WTC11 (cell line): Measurements from ENCODE around the gene ADRB2. TPM values are rescaled to one million over a fixed set of nuclear protein-coding genes. Genes with fewer than 3 reads are reported as not detected.

Experiments
- ATAC-seq: fragments of 200-7000 bp; cut with Tn5 transposase; 2 replicates; pipeline ENCODE4 v1.10.0; 2021; ENCODE audit warnings: mild to moderate bottlenecking, moderate library complexity
- CTCF ChIA-PET: fragments of 300-600 bp; sonication (Branson Sonifier 250); formaldehyde crosslinking; loops from one replicate; lab custom pipeline; 2021; ENCODE audit warnings: antibody characterized with exemption; lab: Charles Lee
- POLR2A ChIA-PET: fragments of 350-600 bp; sonication (Branson Sonifier 250); formaldehyde crosslinking; loops from one replicate; lab custom pipeline; 2021; ENCODE audit warnings: antibody characterized with exemption; lab: Charles Lee
- DNase-seq: peaks from one replicate; pipeline ENCODE4 v3.0.0; 2021; ENCODE audit warnings: low spot score
- H3K27ac Mint-ChIP-seq: 2 replicates; pipeline ENCODE4 v1.8.0; 2021; ENCODE audit warnings: mixed read lengths
- H3K27me3 Mint-ChIP-seq: 2 replicates; pipeline ENCODE4 v1.8.0; 2021; ENCODE audit warnings: low read depth, mild to moderate bottlenecking, moderate library complexity, mixed read lengths
- H3K36me3 Mint-ChIP-seq: 2 replicates; pipeline ENCODE4 v1.8.0; 2021; ENCODE audit warnings: mixed read lengths
- H3K4me1 Mint-ChIP-seq: 2 replicates; pipeline ENCODE4 v1.8.0; 2022; ENCODE audit warnings: mixed read lengths
- H3K4me3 Mint-ChIP-seq: 2 replicates; pipeline ENCODE4 v1.8.0; 2021; ENCODE audit warnings: mild to moderate bottlenecking, moderate library complexity, mixed read lengths
- H3K9me3 Mint-ChIP-seq: 2 replicates; pipeline ENCODE4 v1.8.0; 2021; ENCODE audit warnings: mixed read lengths
- CREM ChIP-seq: sonication (generic); formaldehyde crosslinking; IDR thresholded peaks from 2 replicates; pipeline ENCODE4 v1.8.1; 2022; ENCODE audit warnings: mild to moderate bottlenecking, missing genetic modification reagents, moderate library complexity
- ELF4 ChIP-seq: sonication (generic); formaldehyde crosslinking; IDR thresholded peaks from 2 replicates; pipeline ENCODE4 v1.8.1; 2022; ENCODE audit warnings: low read depth, mild to moderate bottlenecking, moderate library complexity, missing genetic modification reagents
- GABPB1 ChIP-seq: sonication (generic); formaldehyde crosslinking; IDR thresholded peaks from 2 replicates; pipeline ENCODE4 v1.8.1; 2023; ENCODE audit warnings: mild to moderate bottlenecking, missing genetic modification reagents
- HMGA2 ChIP-seq: fragments of 250-450 bp; sonication (Bioruptor Pico); IDR thresholded peaks from 2 replicates; pipeline ENCODE4 v1.4.0; 2021; ENCODE audit warnings: mild to moderate bottlenecking, moderate library complexity
- JAZF1 ChIP-seq: fragments of 250-450 bp; sonication (Bioruptor Pico); IDR thresholded peaks from 2 replicates; pipeline ENCODE4 v1.9.0; 2021; ENCODE audit warnings: moderate library complexity, mild to moderate bottlenecking, inconsistent platforms
- JUN ChIP-seq: sonication (generic); formaldehyde crosslinking; IDR thresholded peaks from 2 replicates; pipeline ENCODE4 v1.8.0; 2023; ENCODE audit warnings: mild to moderate bottlenecking, missing genetic modification reagents
- MLX ChIP-seq: sonication (generic); formaldehyde crosslinking; IDR thresholded peaks from 2 replicates; pipeline ENCODE4 v1.8.1; 2023; ENCODE audit warnings: mild to moderate bottlenecking, missing genetic modification reagents, moderate library complexity
- NFE2L1 ChIP-seq: sonication (generic); formaldehyde crosslinking; IDR thresholded peaks from 2 replicates; pipeline ENCODE4 v1.8.1; 2023; ENCODE audit warnings: missing genetic modification reagents
- NR3C1 ChIP-seq: sonication (generic); formaldehyde crosslinking; conservative IDR thresholded peaks from 2 replicates; pipeline ENCODE4 v1.8.1; 2023; ENCODE audit warnings: low read depth, mild to moderate bottlenecking, missing genetic modification reagents
- PRRX2 ChIP-seq: fragments of 250-450 bp; sonication (Bioruptor Pico); IDR thresholded peaks from 2 replicates; pipeline ENCODE4 v1.8.0; 2021; ENCODE audit warnings: mild to moderate bottlenecking
- RELA ChIP-seq: sonication (generic); formaldehyde crosslinking; IDR thresholded peaks from 2 replicates; pipeline ENCODE4 v1.8.1; 2022; ENCODE audit warnings: missing genetic modification reagents, mild to moderate bottlenecking, borderline replicate concordance
- SOX15 ChIP-seq: fragments of 250-450 bp; sonication (Bioruptor Pico); IDR thresholded peaks from 2 replicates; pipeline ENCODE4 v1.9.0; 2021; ENCODE audit warnings: mild to moderate bottlenecking
- TCF7 ChIP-seq: sonication (generic); formaldehyde crosslinking; IDR thresholded peaks from 2 replicates; pipeline ENCODE4 v1.8.0; 2022; ENCODE audit warnings: mild to moderate bottlenecking, low read depth, missing genetic modification reagents, moderate library complexity
- TEAD4 ChIP-seq: sonication (generic); formaldehyde crosslinking; IDR thresholded peaks from 2 replicates; pipeline ENCODE4 v1.8.0; 2022; ENCODE audit warnings: mild to moderate bottlenecking, missing genetic modification reagents
- USF1 ChIP-seq: sonication (generic); formaldehyde crosslinking; IDR thresholded peaks from 2 replicates; pipeline ENCODE4 v1.8.0; 2022; ENCODE audit warnings: mild to moderate bottlenecking, missing genetic modification reagents
- ZNF423 ChIP-seq: fragments of 250-450 bp; sonication (Bioruptor Pico); IDR thresholded peaks from 2 replicates; pipeline ENCODE4 v2.1.2; 2022; ENCODE audit warnings: mild to moderate bottlenecking, moderate library complexity
- ZNF532 ChIP-seq: fragments of 250-450 bp; sonication (Bioruptor Pico); IDR thresholded peaks from 2 replicates; pipeline ENCODE4 v1.9.0; 2021; ENCODE audit warnings: mild to moderate bottlenecking, borderline replicate concordance
- total RNA-seq: library from RNA; stranded (reverse); gene quantifications from 3 replicates; pipeline ENCODE4 v1.2.3, GENCODE V29; 2021
- TF ChIP-seq, protein P1 (sequence below): sonication (generic); formaldehyde crosslinking; conservative IDR thresholded peaks from 2 replicates; pipeline ENCODE4 v1.8.1; 2022; ENCODE audit warnings: mild to moderate bottlenecking, missing genetic modification reagents
- TF ChIP-seq, protein P2 (sequence below): fragments of 200-600 bp; IDR thresholded peaks from 2 replicates; pipeline ENCODE4 v1.8.0; 2022; ENCODE audit warnings: antibody characterized with exemption
- TF ChIP-seq, protein P3 (sequence below): sonication (generic); formaldehyde crosslinking; IDR thresholded peaks from 2 replicates; pipeline ENCODE4 v1.8.1; 2023; ENCODE audit warnings: mild to moderate bottlenecking, missing genetic modification reagents, moderate library complexity

Gene ADRB2
- total RNA-seq, 1 experiment from 2014 or later, result 1.2 TPM

DNA sequence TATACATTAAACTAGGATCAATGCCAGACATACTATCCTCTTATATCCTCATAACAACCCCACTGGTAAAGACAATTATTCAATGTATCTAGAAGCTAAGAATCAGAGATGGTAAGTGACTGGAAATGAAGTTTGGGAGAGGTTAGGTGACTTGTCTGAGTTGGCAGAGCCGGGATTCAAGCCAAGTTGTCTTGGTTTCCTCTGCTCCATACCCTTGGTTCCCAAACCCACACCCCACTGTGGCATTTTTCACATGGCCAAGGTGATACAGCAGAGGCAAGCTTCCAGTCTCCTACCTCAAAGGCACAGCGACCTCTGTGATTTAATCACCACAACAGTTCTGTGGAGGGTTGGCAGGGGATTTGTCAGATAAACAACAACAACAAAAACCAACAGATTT lies 34.7 kb upstream of the ADRB2 start:
- POLR2A ChIA-PET, result no interaction called here
- Mint-ChIP-seq H3K36me3 (no peaks in the 10 kb centered on the region), H3K27ac (no peak overlapping the region), H3K4me3 (no peak overlapping the region), H3K4me1 (no peaks in the 10 kb centered on the region), H3K9me3 (no peaks in the 10 kb centered on the region), H3K27me3 (no peaks in the 10 kb centered on the region; the same call in 1 of the 2 replicates)
- ATAC-seq (no peak), DNase-seq (no peak)
- CTCF ChIA-PET, result interaction anchor here (0.7 kb wide), 1 partner anchor 61 kb away, joined by 3 read pairs; no protein-coding TSS in a partner anchor
- TF ChIP-seq ZNF423 (CRISPR knock-in tag) (no peak), JAZF1 (CRISPR knock-in tag) (no peak), HMGA2 (CRISPR knock-in tag) (no peak), PRRX2 (no peak)

DNA sequence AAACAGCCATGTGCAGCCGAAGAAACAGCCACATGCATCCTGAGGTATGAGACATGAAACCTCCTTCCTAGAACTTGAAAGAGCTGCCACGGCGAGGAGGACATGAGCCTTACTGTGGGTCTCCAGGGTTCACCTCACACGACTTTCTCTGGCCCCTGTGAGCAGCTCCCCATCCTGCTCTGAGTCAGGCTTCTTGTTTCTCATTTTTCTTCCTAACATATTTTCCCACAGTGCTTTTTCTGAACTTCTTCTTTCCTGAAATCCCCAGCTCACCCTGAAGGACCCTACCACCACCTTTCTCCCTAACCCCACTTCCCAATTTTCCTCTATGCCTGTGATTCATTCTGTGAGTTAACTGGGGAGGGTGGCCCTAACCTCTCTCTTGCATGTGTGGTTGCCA lies 33.7 kb upstream of the ADRB2 start:
- CTCF ChIA-PET, result no interaction called here

DNA sequence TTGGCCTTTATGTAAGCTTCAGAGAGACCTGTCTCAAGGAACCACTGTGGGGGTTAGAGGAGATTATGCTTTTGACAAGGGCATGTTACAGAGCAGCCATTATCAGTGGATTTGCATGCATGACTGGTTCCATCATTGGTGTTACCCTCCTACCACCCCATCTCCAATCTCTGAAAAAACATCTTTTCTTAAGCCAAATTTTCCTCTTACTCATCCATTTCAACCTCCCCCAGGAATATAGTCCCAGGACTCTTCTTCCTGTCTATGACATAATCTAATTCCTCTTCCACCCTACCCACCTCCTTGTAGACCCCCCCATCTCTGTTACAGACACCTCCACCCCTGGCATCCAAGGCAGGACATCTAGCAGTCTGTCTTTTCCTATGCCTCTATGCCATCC lies 33.1 kb upstream of the ADRB2 start:
- ChIA-PET CTCF (no interaction called here), POLR2A (no interaction called here)
- H3K9me3 Mint-ChIP-seq, result no peaks in the 10 kb centered on the region
- no peaks in the 10 kb centered on the region; the same call in 1 of the 2 replicates for H3K27me3 Mint-ChIP-seq
- no peaks in the 10 kb centered on the region for H3K4me1 Mint-ChIP-seq
- H3K27ac Mint-ChIP-seq, result no peak overlapping the region
- H3K4me3 Mint-ChIP-seq, result no peak overlapping the region
- H3K36me3 Mint-ChIP-seq, result no peaks in the 10 kb centered on the region
- no peak for DNase-seq
- ATAC-seq, result no peak
- TF ChIP-seq USF1 (CRISPR knock-in tag), result no peak
- TF ChIP-seq ELF4 (CRISPR knock-in tag), result no peak
- TF ChIP-seq RELA (CRISPR knock-in tag), result no peak
- no peak for TF ChIP-seq NR3C1 (CRISPR knock-in tag)
- no peak for TF ChIP-seq GABPB1 (CRISPR knock-in tag)
- no peak for TF ChIP-seq TEAD4 (CRISPR knock-in tag)
- TF ChIP-seq ZNF532, result no peak
- TF ChIP-seq, protein P1, sequence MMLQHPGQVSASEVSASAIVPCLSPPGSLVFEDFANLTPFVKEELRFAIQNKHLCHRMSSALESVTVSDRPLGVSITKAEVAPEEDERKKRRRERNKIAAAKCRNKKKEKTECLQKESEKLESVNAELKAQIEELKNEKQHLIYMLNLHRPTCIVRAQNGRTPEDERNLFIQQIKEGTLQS, result no peak
- TF ChIP-seq TCF7 (CRISPR knock-in tag), result no peak

More for the DNA sequence above, 33.7 kb upstream of the ADRB2 start:
- Mint-ChIP-seq H3K4me1 (no peaks in the 10 kb centered on the region), H3K4me3 (no peak overlapping the region), H3K27me3 (no peaks in the 10 kb centered on the region; the same call in 1 of the 2 replicates), H3K36me3 (no peaks in the 10 kb centered on the region), H3K27ac (no peak overlapping the region), H3K9me3 (no peaks in the 10 kb centered on the region)
- DNase-seq (no peak), ATAC-seq (no peak)
- POLR2A ChIA-PET, result no interaction called here
- TF ChIP-seq, protein P2, sequence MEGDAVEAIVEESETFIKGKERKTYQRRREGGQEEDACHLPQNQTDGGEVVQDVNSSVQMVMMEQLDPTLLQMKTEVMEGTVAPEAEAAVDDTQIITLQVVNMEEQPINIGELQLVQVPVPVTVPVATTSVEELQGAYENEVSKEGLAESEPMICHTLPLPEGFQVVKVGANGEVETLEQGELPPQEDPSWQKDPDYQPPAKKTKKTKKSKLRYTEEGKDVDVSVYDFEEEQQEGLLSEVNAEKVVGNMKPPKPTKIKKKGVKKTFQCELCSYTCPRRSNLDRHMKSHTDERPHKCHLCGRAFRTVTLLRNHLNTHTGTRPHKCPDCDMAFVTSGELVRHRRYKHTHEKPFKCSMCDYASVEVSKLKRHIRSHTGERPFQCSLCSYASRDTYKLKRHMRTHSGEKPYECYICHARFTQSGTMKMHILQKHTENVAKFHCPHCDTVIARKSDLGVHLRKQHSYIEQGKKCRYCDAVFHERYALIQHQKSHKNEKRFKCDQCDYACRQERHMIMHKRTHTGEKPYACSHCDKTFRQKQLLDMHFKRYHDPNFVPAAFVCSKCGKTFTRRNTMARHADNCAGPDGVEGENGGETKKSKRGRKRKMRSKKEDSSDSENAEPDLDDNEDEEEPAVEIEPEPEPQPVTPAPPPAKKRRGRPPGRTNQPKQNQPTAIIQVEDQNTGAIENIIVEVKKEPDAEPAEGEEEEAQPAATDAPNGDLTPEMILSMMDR, result no peak
- TF ChIP-seq NFE2L1 (CRISPR knock-in tag) (no peak), SOX15 (no peak), MLX (CRISPR knock-in tag) (no peak), JUN (CRISPR knock-in tag) (no peak), CREM (CRISPR knock-in tag) (no peak)
- TF ChIP-seq, protein P3, sequence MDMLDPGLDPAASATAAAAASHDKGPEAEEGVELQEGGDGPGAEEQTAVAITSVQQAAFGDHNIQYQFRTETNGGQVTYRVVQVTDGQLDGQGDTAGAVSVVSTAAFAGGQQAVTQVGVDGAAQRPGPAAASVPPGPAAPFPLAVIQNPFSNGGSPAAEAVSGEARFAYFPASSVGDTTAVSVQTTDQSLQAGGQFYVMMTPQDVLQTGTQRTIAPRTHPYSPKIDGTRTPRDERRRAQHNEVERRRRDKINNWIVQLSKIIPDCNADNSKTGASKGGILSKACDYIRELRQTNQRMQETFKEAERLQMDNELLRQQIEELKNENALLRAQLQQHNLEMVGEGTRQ, result no peak
